ENCODE data around the gene KIFC1.
A peak's percentile ranks its signal among the peaks of the same experiment; 100 is the strongest.

The KIFC1 gene

DNA sequence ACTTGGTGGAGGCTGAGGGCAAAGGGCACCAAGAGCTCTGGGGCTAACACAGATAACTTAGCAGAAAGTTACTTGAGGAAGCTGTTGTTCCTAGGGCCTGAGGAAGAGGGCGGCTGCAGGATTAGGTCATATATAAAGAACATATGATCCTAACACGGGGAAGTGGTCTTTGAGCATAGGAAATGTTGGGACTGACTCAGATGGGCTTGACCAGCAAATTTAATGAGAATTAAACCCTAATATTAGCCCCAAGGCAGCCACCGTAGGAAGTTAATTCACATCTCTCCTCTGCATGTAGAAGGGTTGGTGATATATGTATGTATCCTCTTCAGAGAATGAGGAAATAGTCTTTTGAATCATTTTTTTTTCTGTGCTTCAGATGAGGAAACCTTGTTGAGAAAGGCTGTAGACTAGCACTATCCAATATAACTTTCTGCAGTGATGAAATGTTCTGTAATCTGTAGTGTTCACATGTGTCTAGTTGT, 53.5 kb downstream of the KIFC1 start:
- DNase-seq: no peak

DNA sequence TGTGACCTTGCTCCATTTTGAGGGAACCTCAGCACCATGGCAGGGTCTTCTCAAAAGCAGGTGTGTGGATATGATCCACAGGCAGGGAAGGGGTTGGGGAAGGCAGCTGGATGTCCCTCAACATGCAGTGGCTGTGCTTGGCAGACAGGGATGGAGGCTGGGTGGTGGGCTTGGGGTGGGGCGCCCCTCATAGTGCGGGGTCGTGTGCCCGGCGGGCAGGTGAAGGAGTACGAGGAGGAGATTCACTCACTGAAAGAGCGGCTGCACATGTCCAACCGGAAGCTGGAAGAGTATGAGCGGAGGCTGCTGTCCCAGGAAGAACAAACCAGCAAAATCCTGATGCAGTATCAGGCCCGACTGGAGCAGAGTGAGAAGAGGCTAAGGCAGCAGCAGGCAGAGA, 54.7 kb downstream of the KIFC1 start:
- no peak for DNase-seq

GRCh38 chr6:33450434-33450833, 58.8 kb downstream of the KIFC1 start:
- no peak for DNase-seq

DNA sequence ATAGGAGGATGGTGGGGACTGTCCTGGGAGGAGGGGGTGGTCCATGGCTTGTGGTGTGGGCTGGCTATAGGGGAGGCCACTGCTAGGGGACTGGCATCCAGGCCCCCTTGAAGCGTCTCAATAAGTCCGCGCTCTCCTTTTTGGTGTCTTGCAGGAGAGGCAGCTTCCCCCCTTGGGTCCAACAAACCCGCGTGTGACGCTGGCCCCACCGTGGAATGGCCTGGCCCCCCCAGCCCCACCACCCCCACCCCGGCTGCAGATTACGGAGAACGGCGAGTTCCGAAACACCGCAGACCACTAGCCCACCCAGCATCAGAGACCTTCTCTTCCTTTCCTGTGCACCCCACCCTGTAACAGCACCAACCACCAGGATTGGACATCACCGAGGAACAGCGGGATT, 60.0 kb downstream of the KIFC1 start:
- no peak for DNase-seq

DNA sequence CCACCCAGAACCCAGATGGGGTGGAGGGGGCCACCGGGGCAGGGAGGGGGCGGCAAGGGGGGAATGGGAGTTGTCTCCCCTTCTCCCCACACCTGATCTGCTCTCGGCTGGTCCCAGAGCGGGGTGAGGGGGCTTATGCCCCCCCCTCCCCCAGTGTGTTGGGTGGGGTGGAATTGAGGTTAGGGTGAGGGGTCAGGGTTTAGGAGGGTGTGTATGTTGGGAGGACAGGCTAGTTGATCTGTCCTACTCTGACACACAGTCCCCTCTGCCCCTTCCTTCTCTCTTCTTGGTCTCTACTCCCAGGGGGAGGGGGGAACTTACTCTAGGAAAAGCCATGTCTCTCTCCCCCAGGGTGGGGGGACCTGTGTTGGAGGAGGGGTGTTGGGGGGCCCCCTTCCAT, 60.9 kb downstream of the KIFC1 start:
- DNase-seq: no peak

DNA sequence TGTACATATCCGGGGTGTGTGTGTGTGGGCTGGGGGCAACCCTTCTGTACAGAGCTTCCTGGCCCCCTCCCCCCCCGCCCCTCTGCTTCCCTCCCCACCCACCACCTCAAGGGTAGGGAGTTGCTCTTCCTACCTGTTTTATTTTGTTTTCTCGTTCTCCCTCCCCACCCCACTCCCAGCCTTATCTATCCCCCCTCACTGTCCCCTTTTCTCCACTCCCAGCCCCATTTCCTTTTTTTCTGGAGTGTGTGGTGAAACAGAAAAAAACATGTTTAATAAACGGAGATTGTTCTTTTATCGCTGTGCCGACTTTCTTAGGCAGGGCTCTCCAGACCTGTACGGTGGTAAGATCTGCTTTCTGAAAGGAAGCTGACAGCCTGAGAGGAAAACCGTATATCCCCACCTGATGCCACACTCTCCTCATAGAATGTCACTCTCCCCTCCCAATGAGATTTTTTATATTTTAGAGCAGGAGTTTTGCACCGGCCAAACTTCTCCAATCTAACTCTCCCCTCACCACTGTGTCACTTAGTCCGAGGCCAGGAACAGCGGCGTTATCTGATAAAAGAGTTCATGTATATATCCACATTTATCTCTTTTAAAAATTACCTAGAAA, 61.9 kb downstream of the KIFC1 start:
- DNase-seq: no peak

DNA sequence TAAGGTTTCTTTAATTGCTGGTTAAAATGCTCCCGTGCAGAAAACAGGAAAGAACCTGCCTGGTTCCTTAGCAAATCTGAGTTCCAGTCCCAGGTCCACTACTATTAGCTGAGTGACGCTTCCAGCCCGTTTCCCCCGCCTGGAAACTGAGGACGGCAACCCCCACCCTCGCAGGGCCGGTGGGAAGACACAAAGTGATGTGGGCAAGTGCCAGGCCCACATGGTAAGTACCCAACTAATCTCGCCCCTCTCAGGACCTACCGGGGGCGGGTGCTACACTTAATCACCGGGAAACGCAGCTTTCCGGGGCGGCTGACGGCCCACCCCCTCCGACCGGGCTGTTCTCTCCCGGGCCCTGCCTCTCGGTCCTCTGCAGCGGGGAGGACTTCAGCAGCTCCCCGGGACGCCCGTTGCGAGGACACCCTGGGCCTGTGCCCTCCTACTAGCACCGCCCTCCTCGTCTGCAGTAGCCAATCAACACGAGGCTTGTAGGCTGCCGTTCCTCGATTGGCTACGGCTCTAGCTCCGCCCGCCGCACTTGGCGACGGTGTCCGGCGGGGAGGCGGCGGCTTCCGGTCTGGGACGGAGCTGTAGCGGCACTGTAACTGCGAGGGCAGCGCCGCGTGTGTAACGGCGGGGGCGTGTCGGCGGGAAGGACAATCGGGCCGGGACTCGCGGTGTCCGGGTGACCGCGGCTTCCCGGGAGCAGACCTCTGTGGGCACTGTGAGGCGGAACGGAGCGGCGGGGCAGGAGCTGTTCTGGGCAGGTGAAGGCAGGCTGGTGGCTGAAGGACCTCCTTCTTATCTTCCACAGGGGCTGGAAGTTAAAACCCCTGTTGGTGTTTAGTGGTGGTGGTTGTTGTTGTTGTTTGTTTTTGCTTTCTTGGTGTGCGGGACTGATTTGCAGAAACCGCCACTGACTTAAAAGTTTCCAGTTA, 62.7 kb downstream of the KIFC1 start, which contains the start of gene ZBTB9:
TSS of gene ZBTB9 (plus strand) at position 568 of the 938 bp plus-strand sequence. CDS start 525 bp downstream, outside the sequence.
- DNase-seq: peak; percentile 95

DNA sequence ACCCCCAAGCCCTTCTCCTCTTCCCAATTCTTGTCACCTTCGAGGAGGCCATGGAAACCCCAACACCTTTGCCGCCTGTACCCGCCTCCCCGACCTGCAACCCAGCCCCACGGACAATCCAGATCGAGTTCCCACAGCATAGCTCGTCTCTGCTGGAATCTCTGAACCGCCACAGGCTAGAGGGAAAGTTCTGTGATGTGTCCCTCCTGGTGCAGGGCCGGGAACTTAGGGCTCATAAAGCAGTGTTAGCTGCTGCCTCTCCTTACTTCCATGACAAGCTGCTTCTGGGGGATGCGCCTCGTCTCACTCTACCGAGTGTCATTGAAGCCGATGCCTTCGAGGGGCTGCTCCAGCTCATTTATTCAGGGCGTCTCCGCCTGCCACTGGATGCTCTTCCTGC, 63.4 kb downstream of the KIFC1 start:
- DNase-seq: no peak

GRCh38 chr6:33456156-33456555, 64.5 kb downstream of the KIFC1 start:
- DNase-seq: no peak

- DNase-seq: no peak
These were observed 67.1 kb downstream of the KIFC1 start for GRCh38 chr6:33458676-33459075.

GRCh38 chr6:33459226-33459625, 67.6 kb downstream of the KIFC1 start:
- DNase-seq: no peak

All from CD4-positive, alpha-beta T cell treated with Interleukin-4 for 4 hours (primary cell).